H9 (cell line): ENCODE data around the gene TRMT1. TPM values are rescaled to one million over a fixed set of nuclear protein-coding genes. Genes with fewer than 3 reads are reported as not detected.

Source experiments
- DNase-seq: peaks from one replicate; pipeline ENCODE4 v3.0.0-alpha.2; 2017
- H2AFZ ChIP-seq: one replicate; pipeline ENCODE4 v1.6.1; 2013; ENCODE audit warnings: mild to moderate bottlenecking, low read length, control low read depth, moderate library complexity
- H2AK5ac ChIP-seq: 2 replicates; pipeline ENCODE4 v1.6.1; 2013; ENCODE audit warnings: low read length, control low read depth, mixed read lengths; ENCODE audit not compliant: insufficient read length
- H2BK120ac ChIP-seq: one replicate; pipeline ENCODE4 v1.6.1; 2013; ENCODE audit warnings: low read depth, mild to moderate bottlenecking, low read length, control low read depth, inconsistent platforms; ENCODE audit not compliant: poor library complexity, severe bottlenecking
- H2BK12ac ChIP-seq: 2 replicates; pipeline ENCODE4 v1.6.1; 2013; ENCODE audit warnings: low read length, control low read depth, mixed read lengths, low read depth; ENCODE audit not compliant: insufficient read length
- H2BK15ac ChIP-seq: 2 replicates; pipeline ENCODE4 v1.6.1; 2013; ENCODE audit warnings: low read depth, low read length, control low read depth
- H2BK20ac ChIP-seq: one replicate; pipeline ENCODE4 v1.6.1; 2013; ENCODE audit warnings: low read depth, mild to moderate bottlenecking, low read length, control low read depth, inconsistent platforms; ENCODE audit not compliant: poor library complexity, severe bottlenecking
- H2BK5ac ChIP-seq: 2 replicates; pipeline ENCODE4 v1.6.1; 2013; ENCODE audit warnings: low read length, control low read depth, mixed read lengths; ENCODE audit not compliant: insufficient read length
- H3K14ac ChIP-seq: 2 replicates; pipeline ENCODE4 v1.6.1; 2013; ENCODE audit warnings: low read length, control low read depth; ENCODE audit not compliant: insufficient read depth
- H3K18ac ChIP-seq: 2 replicates; pipeline ENCODE4 v1.6.1; 2013; ENCODE audit warnings: low read depth, mild to moderate bottlenecking, mixed read lengths, low read length, control low read depth; ENCODE audit not compliant: insufficient read length
- H3K23ac ChIP-seq: 2 replicates; pipeline ENCODE4 v1.6.1; 2013; ENCODE audit warnings: low read length, control low read depth, mixed read lengths, low read depth; ENCODE audit not compliant: insufficient read length
- H3K23me2 ChIP-seq: 2 replicates; pipeline ENCODE4 v1.6.1; 2013; ENCODE audit warnings: low read depth, mild to moderate bottlenecking, mixed read lengths, low read length, control low read depth; ENCODE audit not compliant: insufficient read length, poor library complexity, severe bottlenecking
- H3K27ac ChIP-seq: 2 replicates; pipeline ENCODE4 v1.5.1; 2013; ENCODE audit warnings: low read length, control low read depth, mixed read lengths, low read depth; ENCODE audit not compliant: insufficient read length
- H3K27me3 ChIP-seq: 2 replicates; pipeline ENCODE4 v1.6.1; 2013; ENCODE audit warnings: low read length, control low read depth, inconsistent platforms; ENCODE audit not compliant: insufficient read depth
- H3K4ac ChIP-seq: 2 replicates; pipeline ENCODE4 v1.6.1; 2013; ENCODE audit warnings: low read depth, mild to moderate bottlenecking, control low read depth, inconsistent platforms, low read length, moderate library complexity
- H3K4me1 ChIP-seq: 2 replicates; pipeline ENCODE4 v1.6.1; 2013; ENCODE audit warnings: low read length, control low read depth, inconsistent platforms; ENCODE audit not compliant: insufficient read depth
- H3K4me2 ChIP-seq: 2 replicates; pipeline ENCODE4 v1.6.1; 2013; ENCODE audit warnings: low read length, control low read depth, mixed read lengths; ENCODE audit not compliant: insufficient read length, insufficient read depth
- H3K56ac ChIP-seq: 2 replicates; pipeline ENCODE4 v1.6.1; 2013; ENCODE audit warnings: low read depth, mild to moderate bottlenecking, mixed read lengths, low read length, control low read depth; ENCODE audit not compliant: insufficient read length
- H3K79me1 ChIP-seq: 2 replicates; pipeline ENCODE4 v1.6.1; 2013; ENCODE audit warnings: low read depth, mild to moderate bottlenecking, moderate library complexity, low read length, control low read depth, inconsistent platforms; ENCODE audit not compliant: insufficient read depth, poor library complexity, severe bottlenecking
- H3K79me2 ChIP-seq: 2 replicates; pipeline ENCODE4 v1.6.1; 2013; ENCODE audit warnings: low read length, control low read depth, inconsistent platforms; ENCODE audit not compliant: insufficient read depth
- H3K9ac ChIP-seq: 2 replicates; pipeline ENCODE4 v1.6.1; 2013; ENCODE audit warnings: low read length, control low read depth, mixed read lengths; ENCODE audit not compliant: insufficient read length; ENCODE audit errors: extremely low read depth
- H3K9me3 ChIP-seq: one replicate; pipeline ENCODE4 v1.6.1; 2013; ENCODE audit warnings: low read depth, low read length, inconsistent platforms; ENCODE audit not compliant: control insufficient read depth
- H3T11ph ChIP-seq: one replicate; pipeline ENCODE4 v1.6.1; 2013; ENCODE audit warnings: mild to moderate bottlenecking, low read length, control low read depth, inconsistent platforms
- H4K20me1 ChIP-seq: one replicate; pipeline ENCODE4 v1.6.1; 2013; ENCODE audit not compliant: control insufficient read depth, insufficient read length, insufficient read depth
- H4K5ac ChIP-seq: 2 replicates; pipeline ENCODE4 v1.6.1; 2013; ENCODE audit warnings: low read depth, mild to moderate bottlenecking, mixed read lengths, low read length, control low read depth; ENCODE audit not compliant: insufficient read length
- H4K8ac ChIP-seq: replicated peaks from 2 replicates; pipeline ENCODE4 v1.6.1; 2013; ENCODE audit warnings: low read length, control low read depth, mixed read lengths, low read depth; ENCODE audit not compliant: insufficient read length
- H4K91ac ChIP-seq: 2 replicates; pipeline ENCODE4 v1.6.1; 2013; ENCODE audit warnings: low read depth, mild to moderate bottlenecking, moderate library complexity, mixed read lengths, low read length, control low read depth; ENCODE audit not compliant: insufficient read length
- H3K27ac Mint-ChIP-seq, 3 experiments: 2 replicates in 2 of 3; 3 replicates in 1 of 3; pipeline ENCODE4 v1.8.0; 2020 to 2021; ENCODE audit warnings: mixed read lengths in 3 of 3, mild to moderate bottlenecking in 1 of 3, moderate library complexity in 1 of 3
- H3K27me3 Mint-ChIP-seq: 2 replicates; pipeline ENCODE4 v1.8.0; 2021; ENCODE audit warnings: low read depth, mild to moderate bottlenecking, moderate library complexity, mixed read lengths
- H3K36me3 Mint-ChIP-seq, 3 experiments: 2 replicates in 2 of 3; 3 replicates in 1 of 3; pipeline ENCODE4 v1.8.0; 2020 to 2021; ENCODE audit warnings: low read depth in 3 of 3, mixed read lengths in 3 of 3; ENCODE audit not compliant: insufficient read depth in 1 of 3
- H3K4me1 Mint-ChIP-seq, 2 experiments: 2 replicates each; pipeline ENCODE4 v1.8.0; 2020; ENCODE audit warnings: mixed read lengths in 2 of 2
- H3K4me3 Mint-ChIP-seq, 2 experiments: 2 replicates in 1 of 2; 3 replicates in 1 of 2; pipeline ENCODE4 v1.8.0; 2020 to 2021; ENCODE audit warnings: mild to moderate bottlenecking in 2 of 2, mixed read lengths in 2 of 2, moderate library complexity in 1 of 2
- H3K9me3 Mint-ChIP-seq, 2 experiments: 2 replicates in 1 of 2; 3 replicates in 1 of 2; pipeline ENCODE4 v1.8.0; 2020; ENCODE audit warnings: mild to moderate bottlenecking in 2 of 2, mixed read lengths in 2 of 2, moderate library complexity in 1 of 2
- CTCF ChIP-seq: fragments of 200-600 bp; sonication (generic); conservative IDR thresholded peaks from 3 replicates; pipeline ENCODE4 v1.8.0; 2021; ENCODE audit warnings: antibody characterized with exemption, mild to moderate bottlenecking
- WGBS: extraction: QIAGEN DNeasy Blood & Tissue Kit; methylation state at CpG from one replicate; pipeline ENCODE4 v1.1.7; 2013; ENCODE audit warnings: missing lambda C conversion rate, low lambda C conversion rate, mixed read lengths; ENCODE audit not compliant: insufficient read length; ENCODE audit errors: extremely low coverage; 5-methylcytosine and 5-hydroxymethylcytosine counted together
- total RNA-seq: library from RNA; stranded (reverse); gene quantifications from 2 replicates; pipeline ENCODE4 v1.2.1, GENCODE V29; 2021

Gene TRMT1
- total RNA-seq, 1 experiment from 2014 or later, result 95.7 TPM

DNA sequence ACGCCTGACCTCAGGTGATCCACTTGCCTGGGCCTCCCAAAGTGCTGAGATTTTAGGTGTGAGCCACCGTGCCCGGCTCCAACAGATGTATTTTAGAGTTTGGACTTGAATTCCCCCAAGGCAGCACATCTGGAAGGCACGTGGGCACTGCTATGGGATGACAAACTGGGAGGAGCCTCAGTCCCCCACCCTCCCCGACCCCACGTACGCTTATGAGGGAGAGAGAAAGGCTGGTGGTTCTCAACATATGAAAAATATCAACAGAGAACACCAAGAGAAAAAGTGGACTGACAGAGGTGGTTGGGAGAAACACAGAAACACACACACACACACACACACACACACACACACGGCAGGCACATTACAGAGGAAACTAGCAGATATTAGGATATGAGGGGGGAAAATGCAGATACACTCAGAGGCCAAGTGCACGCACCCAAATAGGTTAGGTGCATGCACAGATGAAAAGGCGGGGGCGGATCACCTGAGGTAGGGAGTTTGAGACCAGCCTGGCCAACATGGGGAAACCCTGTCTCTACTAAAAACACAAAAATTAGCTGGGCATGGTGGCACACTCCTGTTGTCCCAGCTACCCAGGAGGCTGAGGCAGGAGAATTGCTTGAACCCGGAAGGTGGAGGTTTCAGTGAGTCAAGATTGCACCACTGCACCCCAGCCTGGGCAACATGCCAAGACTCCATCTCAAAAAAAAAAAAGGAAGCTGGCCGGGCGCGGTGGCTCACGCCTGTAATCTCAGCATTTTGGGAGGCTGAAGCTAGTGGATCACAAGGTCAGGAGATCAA, 30.4 kb upstream of the TRMT1 start:
- H3K4me3 Mint-ChIP-seq, result peak overlapping the region in 1 of 2 experiments; percentile 50; a peak in 2 of 5 replicates
- WGBS, result no CpG with 5 or more reads among the region's 16 CpGs

More for the DNA sequence above, 30.4 kb upstream of the TRMT1 start:
- no peak overlapping the region for H2BK12ac ChIP-seq
- H3K18ac ChIP-seq, result no peak overlapping the region
- Mint-ChIP-seq H3K9me3 (no peaks in the 10 kb centered on the region; a peak in 1 of 5 replicates), H3K36me3 (peaks cover 8 to 17% (median 13%) of the 10 kb centered on the region in 3 experiments; a peak in 5 of 7 replicates), H3K27me3 (no peaks in the 10 kb centered on the region; the same call in 1 of the 2 replicates), H3K27ac (no peak overlapping the region), H3K4me1 (peaks cover 11 to 12% of the 10 kb centered on the region in 2 experiments)
- H3K4ac ChIP-seq, result no peak overlapping the region
- H4K20me1 ChIP-seq, result no peaks in the 10 kb centered on the region
- no peaks in the 10 kb centered on the region; the same call in 1 of the 2 replicates for H3K79me2 ChIP-seq
- no peak overlapping the region for H3K14ac ChIP-seq
- no peak overlapping the region for H2BK20ac ChIP-seq
- no peak overlapping the region for H2BK15ac ChIP-seq
- H3K4me2 ChIP-seq, result no peak overlapping the region
- no peaks in the 10 kb centered on the region for H3K9me3 ChIP-seq
- H3K79me1 ChIP-seq, result no peaks in the 10 kb centered on the region
- DNase-seq, result no peak
- H4K5ac ChIP-seq, result no peak overlapping the region
- H3K56ac ChIP-seq, result no peak overlapping the region
- TF ChIP-seq CTCF, result no peak
- no peak overlapping the region for H2BK120ac ChIP-seq
- no peak overlapping the region for H2AK5ac ChIP-seq
- H3K9ac ChIP-seq, result no peak overlapping the region
- no peaks in the 10 kb centered on the region for H3K27me3 ChIP-seq
- H3K23ac ChIP-seq, result no peak overlapping the region
- no peak overlapping the region for H2AFZ ChIP-seq
- H3K4me1 ChIP-seq, result no peaks in the 10 kb centered on the region
- peaks cover 13% of the 10 kb centered on the region for H3K23me2 ChIP-seq
- H4K8ac ChIP-seq, result no peak overlapping the region
- no peak overlapping the region for H2BK5ac ChIP-seq
- no peak overlapping the region for H3T11ph ChIP-seq
- H3K27ac ChIP-seq, result no peak overlapping the region
- no peak overlapping the region for H4K91ac ChIP-seq
